Measurements from ENCODE around the gene CDH4.

DNA sequence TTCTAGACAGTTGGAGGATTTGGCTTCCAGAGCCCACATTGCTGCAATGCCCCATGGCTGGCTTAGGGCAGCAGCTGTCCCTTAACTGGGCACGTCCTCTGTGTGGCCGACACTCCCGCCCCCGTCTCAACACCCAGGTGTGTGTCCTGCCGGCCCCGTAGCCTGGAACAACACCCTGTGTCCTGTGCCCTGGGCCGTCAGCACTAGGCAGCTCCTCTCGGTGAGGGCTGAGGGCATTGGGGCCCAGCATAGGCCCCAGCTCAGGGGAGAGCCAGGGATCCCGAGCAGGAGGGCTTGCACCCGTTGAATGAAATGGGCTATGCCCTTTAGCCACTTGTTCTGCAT lies 121.0 kb downstream of the CDH4 start:
- TF ChIP-seq, protein P1, sequence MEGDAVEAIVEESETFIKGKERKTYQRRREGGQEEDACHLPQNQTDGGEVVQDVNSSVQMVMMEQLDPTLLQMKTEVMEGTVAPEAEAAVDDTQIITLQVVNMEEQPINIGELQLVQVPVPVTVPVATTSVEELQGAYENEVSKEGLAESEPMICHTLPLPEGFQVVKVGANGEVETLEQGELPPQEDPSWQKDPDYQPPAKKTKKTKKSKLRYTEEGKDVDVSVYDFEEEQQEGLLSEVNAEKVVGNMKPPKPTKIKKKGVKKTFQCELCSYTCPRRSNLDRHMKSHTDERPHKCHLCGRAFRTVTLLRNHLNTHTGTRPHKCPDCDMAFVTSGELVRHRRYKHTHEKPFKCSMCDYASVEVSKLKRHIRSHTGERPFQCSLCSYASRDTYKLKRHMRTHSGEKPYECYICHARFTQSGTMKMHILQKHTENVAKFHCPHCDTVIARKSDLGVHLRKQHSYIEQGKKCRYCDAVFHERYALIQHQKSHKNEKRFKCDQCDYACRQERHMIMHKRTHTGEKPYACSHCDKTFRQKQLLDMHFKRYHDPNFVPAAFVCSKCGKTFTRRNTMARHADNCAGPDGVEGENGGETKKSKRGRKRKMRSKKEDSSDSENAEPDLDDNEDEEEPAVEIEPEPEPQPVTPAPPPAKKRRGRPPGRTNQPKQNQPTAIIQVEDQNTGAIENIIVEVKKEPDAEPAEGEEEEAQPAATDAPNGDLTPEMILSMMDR (conservative IDR thresholded peaks at IDR 0.05; ENCODE audit: low read depth, low read length) = no peak
- TF ChIP-seq POLR2A (IDR thresholded peaks at IDR 0.05; ENCODE audit: low read depth, low read length) (no peak), BHLHE40 (IDR thresholded peaks at IDR 0.05; ENCODE audit: low read depth, low read length) (no peak), MAFK (IDR thresholded peaks at IDR 0.05; ENCODE audit: low read depth, low read length) (no peak), RAD21 (IDR thresholded peaks at IDR 0.05; ENCODE audit: low read length) (no peak), MXI1 (IDR thresholded peaks at IDR 0.05; ENCODE audit: borderline replicate concordance, low read depth, low read length) (no peak), MAZ (IDR thresholded peaks at IDR 0.05; ENCODE audit: borderline replicate concordance, low read depth, low read length) (no peak), CEBPB (IDR thresholded peaks at IDR 0.05; ENCODE audit: low read depth, low read length) (no peak), RFX5 (IDR thresholded peaks at IDR 0.05; ENCODE audit: low read depth, low read length) (no peak), FOS (IDR thresholded peaks at IDR 0.05; ENCODE audit: low read depth, low read length) (no peak), RCOR1 (IDR thresholded peaks at IDR 0.05; ENCODE audit: insufficient replicate concordance, low read length) (no peak), SMC3 (IDR thresholded peaks at IDR 0.05; ENCODE audit: low read depth, low read length) (no peak)
- TF ChIP-seq, protein P2, sequence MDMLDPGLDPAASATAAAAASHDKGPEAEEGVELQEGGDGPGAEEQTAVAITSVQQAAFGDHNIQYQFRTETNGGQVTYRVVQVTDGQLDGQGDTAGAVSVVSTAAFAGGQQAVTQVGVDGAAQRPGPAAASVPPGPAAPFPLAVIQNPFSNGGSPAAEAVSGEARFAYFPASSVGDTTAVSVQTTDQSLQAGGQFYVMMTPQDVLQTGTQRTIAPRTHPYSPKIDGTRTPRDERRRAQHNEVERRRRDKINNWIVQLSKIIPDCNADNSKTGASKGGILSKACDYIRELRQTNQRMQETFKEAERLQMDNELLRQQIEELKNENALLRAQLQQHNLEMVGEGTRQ (IDR thresholded peaks at IDR 0.05; ENCODE audit: low read depth, low read length) = no peak

All from IMR-90 (cell line).